BJ (cell line): ENCODE data around the gene RBM7. TPM values are rescaled to one million over a fixed set of nuclear protein-coding genes. Genes with fewer than 3 reads are reported as not detected.

ENCODE experiments used
- CTCF ChIA-PET: fragments of 350-600 bp; formaldehyde crosslinking; extraction: SDS; loops from one replicate; lab custom pipeline; 2021; ENCODE audit warnings: antibody characterized with exemption, inconsistent platforms; lab: Yijun Ruan, JAX
- POLR2A ChIA-PET: fragments of 300-600 bp; sonication (Branson Sonifier 250); formaldehyde crosslinking; extraction: SDS; loops from one replicate; lab custom pipeline; 2021; ENCODE audit warnings: antibody characterized with exemption; lab: Charles Lee
- DNase-seq: peaks from one replicate; pipeline ENCODE4 v3.0.0-alpha.2; 2011; ENCODE audit warnings: low read depth
- H3K27me3 ChIP-seq: 2 replicates; pipeline ENCODE4 v1.6.0; 2011; ENCODE audit warnings: low read length; ENCODE audit not compliant: control insufficient read depth, insufficient read depth
- H3K36me3 ChIP-seq: 2 replicates; pipeline ENCODE4 v1.5.1; 2011; ENCODE audit warnings: low read length; ENCODE audit not compliant: control insufficient read depth, insufficient read depth
- H3K4me3 ChIP-seq: 2 replicates; pipeline ENCODE4 v1.5.1; 2011; ENCODE audit warnings: low read depth, mild to moderate bottlenecking, control low read depth, low read length
- CTCF ChIP-seq: IDR thresholded peaks from 2 replicates; pipeline ENCODE4 v1.5.1; 2011; ENCODE audit warnings: low read depth, mild to moderate bottlenecking, control low read depth, inconsistent platforms, low read length, moderate library complexity; ENCODE audit not compliant: insufficient read depth
- polyA minus RNA-seq: library from RNA; depleted of rRNA, polyadenylated mRNA; stranded (reverse); fragments of >200 nt; gene quantifications from 2 replicates; pipeline ENCODE4 v1.2.3, GENCODE V29; 2011; rRNA and poly(A)+ RNA removed
- polyA plus RNA-seq: library from polyadenylated mRNA; depleted of rRNA; stranded (reverse); fragments of >200 nt; gene quantifications from 2 replicates; pipeline ENCODE4 v1.2.3, GENCODE V29; 2011; rRNA removed

The RBM7 gene
- polyA plus RNA-seq (35.5 and 61.1 TPM in 2 replicates), polyA minus RNA-seq (40.2 and 52.8 TPM in 2 replicates)

- 0 out of 2 replicates have a peak, but pooled peaks have one; percentile 2 for TF ChIP-seq CTCF
- peak; percentile 96 for DNase-seq
- CTCF ChIA-PET, result interaction anchor here (1.2 kb wide), 1 partner anchor 53 kb away, joined by 3 read pairs; no protein-coding TSS in a partner anchor
- peaks cover 2% of the 10 kb centered on the region for H3K36me3 ChIP-seq
- POLR2A ChIA-PET, result no interaction called here
- H3K4me3 ChIP-seq, result peak within 1 kb of the TSS; percentile 72
- H3K27me3 ChIP-seq, result no peaks in the 10 kb centered on the region
Observed at GRCh38 chr11:114400216-114400914, at the start of gene RBM7, which contains the start of gene C11orf71. RBM7 (plus strand) TSS chr11:114400666; CDS start chr11:114400672, 6 bp downstream. C11orf71 (minus strand) TSS chr11:114400511; CDS start chr11:114400331, 180 bp downstream.

- H3K4me3 ChIP-seq, result no peak overlapping the region
- CTCF ChIA-PET, result interaction anchor here (1.4 kb wide), 1 partner anchor 19 kb away, joined by 3 read pairs; no protein-coding TSS in a partner anchor
- no peak for TF ChIP-seq CTCF
- H3K27me3 ChIP-seq, result no peaks in the 10 kb centered on the region
- POLR2A ChIA-PET, result no interaction called here
- no peaks in the 10 kb centered on the region for H3K36me3 ChIP-seq
- no peak for DNase-seq
Observed at GRCh38 chr11:114353443-114353842, 47.0 kb upstream of the RBM7 start.

GRCh38 chr11:114354076-114354475 lies 46.4 kb upstream of the RBM7 start:
- peak; percentile 32 for DNase-seq
- TF ChIP-seq CTCF, result no peak
- ChIA-PET CTCF (no interaction called here), POLR2A (no interaction called here)
- H3K4me3 ChIP-seq, result no peak overlapping the region
- H3K36me3 ChIP-seq, result no peaks in the 10 kb centered on the region
- H3K27me3 ChIP-seq, result no peaks in the 10 kb centered on the region

- no peak for DNase-seq
- ChIA-PET CTCF (interaction anchor here (1.3 kb wide), 1 partner anchor 9 kb away, joined by 3 read pairs; no protein-coding TSS in a partner anchor), POLR2A (no interaction called here)
- no peak overlapping the region for H3K4me3 ChIP-seq
- no peak for TF ChIP-seq CTCF
- no peaks in the 10 kb centered on the region for H3K27me3 ChIP-seq
- H3K36me3 ChIP-seq, result no peaks in the 10 kb centered on the region
Observed at GRCh38 chr11:114358716-114359115, 41.8 kb upstream of the RBM7 start.

- DNase-seq, result no peak
- no peaks in the 10 kb centered on the region for H3K27me3 ChIP-seq
- H3K36me3 ChIP-seq, result no peaks in the 10 kb centered on the region
- TF ChIP-seq CTCF, result no peak
- POLR2A ChIA-PET, result no interaction called here
- no peak overlapping the region for H3K4me3 ChIP-seq
- CTCF ChIA-PET, result interaction anchor here (0.6 to 1.5 kb wide), 3 partner anchors 8 to 1161 kb away, joined by 3 to 4 read pairs (median 3); no protein-coding TSS in a partner anchor
Observed at GRCh38 chr11:114359342-114359741, 41.1 kb upstream of the RBM7 start.
